NB4 (cell line): ENCODE data around the gene RNASE7.

Experiments used
- POLR2A ChIP-seq: IDR thresholded peaks from 2 replicates; pipeline ENCODE4 v1.6.1; 2011; ENCODE audit warnings: mild to moderate bottlenecking; ENCODE audit not compliant: insufficient read length; ENCODE audit errors: extremely low read depth
- TF ChIP-seq, protein P1 (sequence below): IDR thresholded peaks from one replicate; pipeline ENCODE4 v1.5.1; 2012; ENCODE audit warnings: low read depth, low read length
- TF ChIP-seq, protein P2 (sequence below): IDR thresholded peaks from 2 replicates; pipeline ENCODE4 v1.6.1; 2011; ENCODE audit warnings: low read depth, low read length

DNA sequence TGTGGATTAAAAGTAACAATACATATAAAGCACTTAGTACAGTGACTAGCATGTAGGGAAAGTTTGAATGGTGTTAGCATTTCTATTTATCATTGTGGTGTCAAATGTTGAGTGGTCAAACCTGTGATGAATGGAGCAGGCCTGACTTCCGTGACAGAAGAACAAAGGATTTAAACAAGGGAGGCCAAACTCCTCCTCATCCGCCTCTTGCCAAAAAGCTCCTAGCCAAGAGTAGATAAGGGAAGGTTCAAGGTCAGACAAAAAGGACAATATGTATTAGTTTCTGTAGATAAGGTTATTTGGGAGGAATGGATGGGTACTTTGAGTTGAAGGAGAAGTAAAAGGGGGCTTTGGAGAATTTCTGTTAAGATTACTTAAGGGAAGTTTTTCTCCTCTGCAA is 6.5 kb downstream of the RNASE7 start:
- TF ChIP-seq POLR2A: no peak
- TF ChIP-seq, protein P1, sequence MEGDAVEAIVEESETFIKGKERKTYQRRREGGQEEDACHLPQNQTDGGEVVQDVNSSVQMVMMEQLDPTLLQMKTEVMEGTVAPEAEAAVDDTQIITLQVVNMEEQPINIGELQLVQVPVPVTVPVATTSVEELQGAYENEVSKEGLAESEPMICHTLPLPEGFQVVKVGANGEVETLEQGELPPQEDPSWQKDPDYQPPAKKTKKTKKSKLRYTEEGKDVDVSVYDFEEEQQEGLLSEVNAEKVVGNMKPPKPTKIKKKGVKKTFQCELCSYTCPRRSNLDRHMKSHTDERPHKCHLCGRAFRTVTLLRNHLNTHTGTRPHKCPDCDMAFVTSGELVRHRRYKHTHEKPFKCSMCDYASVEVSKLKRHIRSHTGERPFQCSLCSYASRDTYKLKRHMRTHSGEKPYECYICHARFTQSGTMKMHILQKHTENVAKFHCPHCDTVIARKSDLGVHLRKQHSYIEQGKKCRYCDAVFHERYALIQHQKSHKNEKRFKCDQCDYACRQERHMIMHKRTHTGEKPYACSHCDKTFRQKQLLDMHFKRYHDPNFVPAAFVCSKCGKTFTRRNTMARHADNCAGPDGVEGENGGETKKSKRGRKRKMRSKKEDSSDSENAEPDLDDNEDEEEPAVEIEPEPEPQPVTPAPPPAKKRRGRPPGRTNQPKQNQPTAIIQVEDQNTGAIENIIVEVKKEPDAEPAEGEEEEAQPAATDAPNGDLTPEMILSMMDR: no peak
- TF ChIP-seq, protein P2, sequence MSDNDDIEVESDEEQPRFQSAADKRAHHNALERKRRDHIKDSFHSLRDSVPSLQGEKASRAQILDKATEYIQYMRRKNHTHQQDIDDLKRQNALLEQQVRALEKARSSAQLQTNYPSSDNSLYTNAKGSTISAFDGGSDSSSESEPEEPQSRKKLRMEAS: no peak
